ENCODE measurements around the gene RNF186. TPM values are rescaled to one million over a fixed set of nuclear protein-coding genes. Genes with fewer than 3 reads are reported as not detected.

Gene RNF186
- total and polyA plus RNA-seq, 2 of the 13 experiments (the other 11 are each of a cell fraction or from before 2014, with no cell fraction given), result 0.07 to 0.20 TPM

DNA sequence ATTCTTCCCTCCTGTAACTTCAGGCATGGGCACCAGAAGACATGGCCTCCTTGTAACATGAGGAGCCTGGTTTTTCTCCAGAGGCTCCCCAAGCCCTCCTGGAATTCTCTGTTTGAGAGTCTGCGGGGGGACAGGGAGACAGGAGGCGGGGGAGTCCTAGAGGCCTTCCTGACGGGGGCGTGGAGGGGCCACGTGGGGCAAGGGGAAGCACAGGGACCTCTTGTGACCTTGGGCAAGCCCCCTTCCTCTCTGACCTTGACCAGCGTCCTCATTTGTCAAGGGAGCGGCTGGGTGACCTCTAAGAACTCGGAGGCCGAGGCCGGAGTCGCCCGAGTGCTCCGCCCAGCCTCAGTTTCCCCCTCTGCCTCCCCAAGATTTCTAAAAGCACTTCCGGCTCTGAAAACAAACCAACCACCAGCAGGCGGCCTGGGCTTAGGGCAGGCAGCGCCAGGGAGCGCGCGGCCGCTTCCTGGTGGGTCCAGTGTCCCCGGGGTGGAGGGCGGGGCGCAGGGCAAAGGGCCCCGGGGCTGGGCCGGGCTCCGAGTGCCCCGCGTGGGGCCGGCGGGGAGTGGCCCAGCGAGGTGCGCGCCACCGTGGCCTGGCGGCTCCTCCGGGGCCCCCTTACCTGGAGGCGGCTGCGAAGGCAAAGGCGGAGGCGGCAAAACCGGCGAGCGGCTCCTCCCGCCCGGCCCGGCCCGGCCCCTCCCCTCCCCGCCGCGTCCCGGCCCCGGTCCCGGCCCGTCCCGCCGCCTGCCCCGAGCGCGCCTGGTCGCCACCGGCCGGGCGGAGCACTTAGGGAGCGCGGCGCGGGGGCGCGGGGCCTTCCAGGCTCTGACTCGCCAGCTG is 15.6 kb downstream of the RNF186 start, which contains the start of gene TMCO4 (continued):
- TF ChIP-seq ZNF235 (CRISPR knock-in tag; IDR thresholded peaks at IDR 0.05; ENCODE audit: borderline replicate concordance) (0 out of 2 replicates have a peak, but pooled peaks have one; percentile 39), GTF2F1 (IDR thresholded peaks at IDR 0.05; ENCODE audit: low read length) (no peak), ZNF331 (CRISPR knock-in tag; IDR thresholded peaks at IDR 0.05) (no peak), MED8 (CRISPR knock-in tag; IDR thresholded peaks at IDR 0.05; ENCODE audit: insufficient replicate concordance) (peak; percentile 41), HNF4G (IDR thresholded peaks at IDR 0.05; ENCODE audit: borderline replicate concordance, low read depth, low read length) (0 out of 2 replicates have a peak, but pooled peaks have one; percentile 53), HNF4G (CRISPR knock-in tag; IDR thresholded peaks at IDR 0.05; ENCODE audit: borderline replicate concordance, low read depth) (0 out of 2 replicates have a peak, but pooled peaks have one; percentile 5), ZNF766 (CRISPR knock-in tag; IDR thresholded peaks at IDR 0.05; ENCODE audit: borderline replicate concordance) (no peak), TAF1 (CRISPR knock-in tag; IDR thresholded peaks at IDR 0.05) (no peak), ZMYM4 (CRISPR knock-in tag; IDR thresholded peaks at IDR 0.05) (peak; percentile 35; the same call in 1 of the 2 replicates), ZNF841 (CRISPR knock-in tag; IDR thresholded peaks at IDR 0.05; ENCODE audit: borderline replicate concordance) (no peak; the same call in 1 of the 2 replicates), PLRG1 (conservative IDR thresholded peaks at IDR 0.05) (no peak), ARNT (IDR thresholded peaks at IDR 0.05) (no peak), GATAD1 (CRISPR knock-in tag; IDR thresholded peaks at IDR 0.05) (no peak), KLF13 (CRISPR knock-in tag; IDR thresholded peaks at IDR 0.05) (0 out of 2 replicates have a peak, but pooled peaks have one; percentile 45), ZNF264 (CRISPR knock-in tag; IDR thresholded peaks at IDR 0.05) (no peak), ZNF335 (CRISPR knock-in tag; IDR thresholded peaks at IDR 0.05) (peak; percentile 25; the same call in 1 of the 2 replicates), ZNF672 (CRISPR knock-in tag; IDR thresholded peaks at IDR 0.05) (no peak), HDAC2 (CRISPR knock-in tag; IDR thresholded peaks at IDR 0.05) (no peak), ZNF773 (CRISPR knock-in tag; IDR thresholded peaks at IDR 0.05; ENCODE audit: borderline replicate concordance) (0 out of 2 replicates have a peak, but pooled peaks have one; percentile 14)
- TF ChIP-seq, protein P1, sequence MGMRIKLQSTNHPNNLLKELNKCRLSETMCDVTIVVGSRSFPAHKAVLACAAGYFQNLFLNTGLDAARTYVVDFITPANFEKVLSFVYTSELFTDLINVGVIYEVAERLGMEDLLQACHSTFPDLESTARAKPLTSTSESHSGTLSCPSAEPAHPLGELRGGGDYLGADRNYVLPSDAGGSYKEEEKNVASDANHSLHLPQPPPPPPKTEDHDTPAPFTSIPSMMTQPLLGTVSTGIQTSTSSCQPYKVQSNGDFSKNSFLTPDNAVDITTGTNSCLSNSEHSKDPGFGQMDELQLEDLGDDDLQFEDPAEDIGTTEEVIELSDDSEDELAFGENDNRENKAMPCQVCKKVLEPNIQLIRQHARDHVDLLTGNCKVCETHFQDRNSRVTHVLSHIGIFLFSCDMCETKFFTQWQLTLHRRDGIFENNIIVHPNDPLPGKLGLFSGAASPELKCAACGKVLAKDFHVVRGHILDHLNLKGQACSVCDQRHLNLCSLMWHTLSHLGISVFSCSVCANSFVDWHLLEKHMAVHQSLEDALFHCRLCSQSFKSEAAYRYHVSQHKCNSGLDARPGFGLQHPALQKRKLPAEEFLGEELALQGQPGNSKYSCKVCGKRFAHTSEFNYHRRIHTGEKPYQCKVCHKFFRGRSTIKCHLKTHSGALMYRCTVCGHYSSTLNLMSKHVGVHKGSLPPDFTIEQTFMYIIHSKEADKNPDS (CRISPR knock-in tag; IDR thresholded peaks at IDR 0.05), result no peak; the same call in 1 of the 2 replicates
- TF ChIP-seq, protein P2, sequence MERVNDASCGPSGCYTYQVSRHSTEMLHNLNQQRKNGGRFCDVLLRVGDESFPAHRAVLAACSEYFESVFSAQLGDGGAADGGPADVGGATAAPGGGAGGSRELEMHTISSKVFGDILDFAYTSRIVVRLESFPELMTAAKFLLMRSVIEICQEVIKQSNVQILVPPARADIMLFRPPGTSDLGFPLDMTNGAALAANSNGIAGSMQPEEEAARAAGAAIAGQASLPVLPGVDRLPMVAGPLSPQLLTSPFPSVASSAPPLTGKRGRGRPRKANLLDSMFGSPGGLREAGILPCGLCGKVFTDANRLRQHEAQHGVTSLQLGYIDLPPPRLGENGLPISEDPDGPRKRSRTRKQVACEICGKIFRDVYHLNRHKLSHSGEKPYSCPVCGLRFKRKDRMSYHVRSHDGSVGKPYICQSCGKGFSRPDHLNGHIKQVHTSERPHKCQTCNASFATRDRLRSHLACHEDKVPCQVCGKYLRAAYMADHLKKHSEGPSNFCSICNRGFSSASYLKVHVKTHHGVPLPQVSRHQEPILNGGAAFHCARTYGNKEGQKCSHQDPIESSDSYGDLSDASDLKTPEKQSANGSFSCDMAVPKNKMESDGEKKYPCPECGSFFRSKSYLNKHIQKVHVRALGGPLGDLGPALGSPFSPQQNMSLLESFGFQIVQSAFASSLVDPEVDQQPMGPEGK (CRISPR knock-in tag; IDR thresholded peaks at IDR 0.05), result no peak
- TF ChIP-seq, protein P3, sequence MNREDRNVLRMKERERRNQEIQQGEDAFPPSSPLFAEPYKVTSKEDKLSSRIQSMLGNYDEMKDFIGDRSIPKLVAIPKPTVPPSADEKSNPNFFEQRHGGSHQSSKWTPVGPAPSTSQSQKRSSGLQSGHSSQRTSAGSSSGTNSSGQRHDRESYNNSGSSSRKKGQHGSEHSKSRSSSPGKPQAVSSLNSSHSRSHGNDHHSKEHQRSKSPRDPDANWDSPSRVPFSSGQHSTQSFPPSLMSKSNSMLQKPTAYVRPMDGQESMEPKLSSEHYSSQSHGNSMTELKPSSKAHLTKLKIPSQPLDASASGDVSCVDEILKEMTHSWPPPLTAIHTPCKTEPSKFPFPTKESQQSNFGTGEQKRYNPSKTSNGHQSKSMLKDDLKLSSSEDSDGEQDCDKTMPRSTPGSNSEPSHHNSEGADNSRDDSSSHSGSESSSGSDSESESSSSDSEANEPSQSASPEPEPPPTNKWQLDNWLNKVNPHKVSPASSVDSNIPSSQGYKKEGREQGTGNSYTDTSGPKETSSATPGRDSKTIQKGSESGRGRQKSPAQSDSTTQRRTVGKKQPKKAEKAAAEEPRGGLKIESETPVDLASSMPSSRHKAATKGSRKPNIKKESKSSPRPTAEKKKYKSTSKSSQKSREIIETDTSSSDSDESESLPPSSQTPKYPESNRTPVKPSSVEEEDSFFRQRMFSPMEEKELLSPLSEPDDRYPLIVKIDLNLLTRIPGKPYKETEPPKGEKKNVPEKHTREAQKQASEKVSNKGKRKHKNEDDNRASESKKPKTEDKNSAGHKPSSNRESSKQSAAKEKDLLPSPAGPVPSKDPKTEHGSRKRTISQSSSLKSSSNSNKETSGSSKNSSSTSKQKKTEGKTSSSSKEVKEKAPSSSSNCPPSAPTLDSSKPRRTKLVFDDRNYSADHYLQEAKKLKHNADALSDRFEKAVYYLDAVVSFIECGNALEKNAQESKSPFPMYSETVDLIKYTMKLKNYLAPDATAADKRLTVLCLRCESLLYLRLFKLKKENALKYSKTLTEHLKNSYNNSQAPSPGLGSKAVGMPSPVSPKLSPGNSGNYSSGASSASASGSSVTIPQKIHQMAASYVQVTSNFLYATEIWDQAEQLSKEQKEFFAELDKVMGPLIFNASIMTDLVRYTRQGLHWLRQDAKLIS (CRISPR knock-in tag; IDR thresholded peaks at IDR 0.05), result no peak
- TF ChIP-seq, protein P4, sequence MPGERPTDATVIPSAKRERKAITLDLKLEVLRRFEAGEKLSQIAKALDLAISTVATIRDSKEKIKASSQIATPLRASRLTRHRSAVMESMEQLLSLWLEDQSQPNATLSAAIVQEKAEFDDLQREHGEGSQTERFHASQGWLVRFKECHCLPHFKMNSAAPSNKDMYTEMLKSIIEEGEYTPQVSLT (CRISPR knock-in tag; IDR thresholded peaks at IDR 0.05; ENCODE audit: borderline replicate concordance, low read depth), result no peak

Measured in HepG2 (cell line).